H1 (cell line): Measurements from ENCODE around the gene ACP4. TPM values are rescaled to one million over a fixed set of nuclear protein-coding genes. Genes with fewer than 3 reads are reported as not detected.
A peak's percentile ranks its signal among the peaks of the same experiment; 100 is the strongest.

Source experiments
- CTCF ChIA-PET: fragments of 300-600 bp; sonication (Branson Sonifier 250); formaldehyde crosslinking; loops from one replicate; lab custom pipeline; 2021; ENCODE audit not compliant: partially characterized antibody; lab: Charles Lee
- POLR2A ChIA-PET: fragments of 300-600 bp; sonication (Branson Sonifier 250); formaldehyde crosslinking; loops from one replicate; lab custom pipeline; 2021; ENCODE audit warnings: inconsistent platforms; ENCODE audit not compliant: partially characterized antibody; lab: Charles Lee
- DNase-seq, 2 experiments: peaks; one replicate each; pipeline versions ENCODE4 v3.0.0 to v3.0.0-alpha.2; 2010 to 2022; ENCODE audit warnings: low spot score in 2 of 2, low read depth in 1 of 2, mixed read lengths in 1 of 2
- FAIRE-seq: peaks from 2 replicates; lab custom pipeline; 2011; peaks lifted over from hg19 to GRCh38; lab: Jason Lieb, UNC
- H2AFZ ChIP-seq: 2 replicates; pipeline ENCODE4 v1.8.1; 2012; ENCODE audit warnings: low read length, inconsistent platforms
- H2AK5ac ChIP-seq: 2 replicates; pipeline ENCODE4 v1.6.1; 2013; ENCODE audit warnings: low read depth, low read length
- H2BK120ac ChIP-seq: replicated peaks from 2 replicates; pipeline ENCODE3; 2013; ENCODE audit warnings: low read depth, low read length, inconsistent platforms
- H2BK12ac ChIP-seq: 2 replicates; pipeline ENCODE4 v1.6.1; 2013; ENCODE audit warnings: low read depth, low read length
- H2BK15ac ChIP-seq: 2 replicates; pipeline ENCODE4 v1.6.1; 2013; ENCODE audit warnings: low read length
- H2BK20ac ChIP-seq: 2 replicates; pipeline ENCODE4 v1.6.1; 2013; ENCODE audit warnings: low read length
- H2BK5ac ChIP-seq: 2 replicates; pipeline ENCODE4 v1.6.1; 2013; ENCODE audit warnings: low read depth, low read length
- H3K14ac ChIP-seq: 2 replicates; pipeline ENCODE4 v1.6.1; 2013; ENCODE audit warnings: inconsistent platforms; ENCODE audit not compliant: insufficient read length
- H3K18ac ChIP-seq: 2 replicates; pipeline ENCODE4 v1.6.1; 2013; ENCODE audit warnings: low read length; ENCODE audit errors: extremely low read depth
- H3K23ac ChIP-seq: 2 replicates; pipeline ENCODE4 v1.6.1; 2013; ENCODE audit warnings: inconsistent platforms; ENCODE audit not compliant: insufficient read length
- H3K23me2 ChIP-seq: 2 replicates; pipeline ENCODE4 v1.6.1; 2013; ENCODE audit warnings: low read depth, low read length
- H3K27ac ChIP-seq: 2 replicates; pipeline ENCODE4 v1.6.1; 2011; ENCODE audit warnings: low read depth, low read length, inconsistent platforms
- H3K27me3 ChIP-seq, 4 experiments: replicated peaks in 1 of 4; 1 replicate in 1 of 4; 2 replicates in 3 of 4; pipeline versions ENCODE4 v1.6.1 to v1.8.1; 2011 to 2013; ENCODE audit warnings: low read length in 3 of 4, mild to moderate bottlenecking in 3 of 4, inconsistent platforms in 2 of 4, mixed read lengths in 2 of 4, moderate library complexity in 1 of 4; ENCODE audit not compliant: control insufficient read depth in 3 of 4, insufficient read depth in 3 of 4; ENCODE audit errors: extremely low read depth in 1 of 4
- H3K36me3 ChIP-seq, 4 experiments: 2 replicates each; pipeline versions ENCODE4 v1.6.1 to v1.8.1; 2011 to 2013; ENCODE audit warnings: mild to moderate bottlenecking in 4 of 4, low read length in 3 of 4, moderate library complexity in 2 of 4, control low read depth in 1 of 4, inconsistent platforms in 1 of 4; ENCODE audit not compliant: insufficient read depth in 4 of 4, control insufficient read depth in 2 of 4
- H3K4ac ChIP-seq: replicated peaks from 2 replicates; pipeline ENCODE3; 2013; ENCODE audit warnings: low read length, low read depth, mixed read lengths, inconsistent platforms; ENCODE audit not compliant: insufficient read length
- H3K4me1 ChIP-seq, 4 experiments: replicated peaks in 1 of 4; 1 replicate in 1 of 4; 2 replicates in 3 of 4; pipeline versions ENCODE4 v1.6.1 to v1.8.1; 2011 to 2013; ENCODE audit warnings: low read length in 3 of 4, inconsistent platforms in 2 of 4, mixed read lengths in 1 of 4; ENCODE audit not compliant: insufficient read depth in 4 of 4, control insufficient read depth in 3 of 4
- H3K4me2 ChIP-seq, 2 experiments: 2 replicates each; pipeline versions ENCODE4 v1.6.1 to v1.8.1; 2011 to 2013; ENCODE audit warnings: low read depth in 2 of 2, low read length in 2 of 2, control low read depth in 1 of 2, inconsistent platforms in 1 of 2, mild to moderate bottlenecking in 1 of 2; ENCODE audit not compliant: insufficient read depth in 1 of 2
- H3K4me3 ChIP-seq, 4 experiments: fragments of 200-600, 300-600 bp in 1 of 4; sonication (generic), shearing (Covaris generic), sonication (Bioruptor Twin) in 1 of 4; 2 replicates each; pipeline versions ENCODE4 v1.5.1 to v1.8.1; 2011 to 2016; ENCODE audit warnings: low read length in 4 of 4, low read depth in 3 of 4, control low read depth in 2 of 4, inconsistent platforms in 2 of 4, mild to moderate bottlenecking in 2 of 4, mixed read lengths in 1 of 4, moderate library complexity in 1 of 4; ENCODE audit not compliant: insufficient read depth in 2 of 4; ENCODE audit errors: extremely low read depth in 1 of 4
- H3K56ac ChIP-seq: replicated peaks from 2 replicates; pipeline ENCODE3; 2013; ENCODE audit warnings: low read depth, mild to moderate bottlenecking, mixed read lengths, low read length, inconsistent platforms; ENCODE audit not compliant: insufficient read length
- H3K79me1 ChIP-seq: 2 replicates; pipeline ENCODE4 v1.6.1; 2013; ENCODE audit warnings: low read depth, low read length, control low read depth
- H3K79me2 ChIP-seq, 2 experiments: 2 replicates each; pipeline versions ENCODE4 v1.6.1 to v1.8.1; 2012 to 2013; ENCODE audit warnings: low read length in 2 of 2, mild to moderate bottlenecking in 2 of 2, inconsistent platforms in 1 of 2; ENCODE audit not compliant: insufficient read depth in 2 of 2, control insufficient read depth in 1 of 2
- H3K9ac ChIP-seq, 4 experiments: replicated peaks in 1 of 4; 1 replicate in 1 of 4; 2 replicates in 3 of 4; pipeline versions ENCODE4 v1.6.1 to v1.8.1; 2011 to 2013; ENCODE audit warnings: low read depth in 3 of 4, low read length in 3 of 4, control low read depth in 2 of 4, mild to moderate bottlenecking in 2 of 4, moderate library complexity in 2 of 4, inconsistent platforms in 1 of 4; ENCODE audit errors: extremely low read depth in 1 of 4
- H3K9me3 ChIP-seq, 2 experiments: 2 replicates each; pipeline versions ENCODE4 v1.6.1 to v1.8.1; 2012 to 2013; ENCODE audit warnings: mild to moderate bottlenecking in 2 of 2, moderate library complexity in 2 of 2, control low read depth in 1 of 2, inconsistent platforms in 1 of 2, low read depth in 1 of 2, low read length in 1 of 2, mixed read lengths in 1 of 2; ENCODE audit not compliant: insufficient read depth in 2 of 2
- H4K20me1 ChIP-seq, 2 experiments: replicated peaks in 1 of 2; 2 replicates each; pipeline versions ENCODE3 to v1.8.1; 2011 to 2013; ENCODE audit warnings: inconsistent platforms in 2 of 2, low read length in 2 of 2, mild to moderate bottlenecking in 1 of 2; ENCODE audit not compliant: insufficient read depth in 2 of 2, control insufficient read depth in 1 of 2
- H4K5ac ChIP-seq: 2 replicates; pipeline ENCODE4 v1.6.1; 2013; ENCODE audit warnings: low read length, low read depth, mixed read lengths, inconsistent platforms; ENCODE audit not compliant: insufficient read length
- H4K8ac ChIP-seq: 2 replicates; pipeline ENCODE4 v1.8.0; 2013; ENCODE audit warnings: mild to moderate bottlenecking, moderate library complexity, low read length, inconsistent platforms; ENCODE audit not compliant: insufficient read depth; ENCODE audit errors: extremely low read depth
- H4K91ac ChIP-seq: replicated peaks from 2 replicates; pipeline ENCODE3; 2013; ENCODE audit warnings: low read length, mixed read lengths, inconsistent platforms; ENCODE audit not compliant: insufficient read length
- BRCA1 ChIP-seq: IDR thresholded peaks from 2 replicates; pipeline ENCODE4 v1.6.1; 2012; ENCODE audit warnings: low read depth, low read length, improper control_type of control experiment
- CTBP2 ChIP-seq: IDR thresholded peaks from 2 replicates; pipeline ENCODE4 v1.7.0; 2011; ENCODE audit warnings: borderline replicate concordance, mild to moderate bottlenecking, moderate library complexity, mixed read lengths, low read length; ENCODE audit not compliant: insufficient read depth, insufficient read length
- EZH2 ChIP-seq: fragments of 200-600 bp; sonication (generic); IDR thresholded peaks from 2 replicates; pipeline ENCODE4 v1.7.1; 2012; ENCODE audit warnings: low read depth, mild to moderate bottlenecking, moderate library complexity, low read length, inconsistent platforms; ENCODE audit not compliant: severe bottlenecking
- RNF2 ChIP-seq: fragments of 200-900, 300-1000 bp; sonication (generic); IDR thresholded peaks from 2 replicates; pipeline ENCODE4 v1.7.1; 2016; ENCODE audit warnings: borderline replicate concordance, low read depth, mild to moderate bottlenecking, antibody characterized with exemption, low read length; ENCODE audit not compliant: poor library complexity, severe bottlenecking; ENCODE audit errors: missing control alignments
- TAF1 ChIP-seq: IDR thresholded peaks from 2 replicates; pipeline ENCODE4 v1.6.1; 2011; ENCODE audit warnings: mild to moderate bottlenecking, low read depth, low read length
- WGBS, 2 experiments: shearing (Covaris generic) in 1 of 2; methylation state at CpG; one replicate each; pipeline versions ENCODE4 v1.1.6 to v1.1.7; 2013 to 2015; ENCODE audit warnings: low lambda C conversion rate in 2 of 2, mixed read lengths in 2 of 2, inconsistent platforms in 1 of 2, low coverage in 1 of 2, missing lambda C conversion rate in 1 of 2; ENCODE audit not compliant: insufficient replicate concordance in 2 of 2, insufficient coverage in 1 of 2, insufficient read length in 1 of 2; ENCODE audit errors: extremely low coverage in 1 of 2, missing lambda C conversion rate in 1 of 2; 5-methylcytosine and 5-hydroxymethylcytosine counted together
- polyA plus RNA-seq, 7 experiments: library from polyadenylated mRNA; depleted of rRNA in 3 of 7; stranded (reverse) in 5 of 7; unstranded in 2 of 7; fragments of >200 nt in 5 of 7; fragments of 200-250 nt in 2 of 7; gene quantifications; 1 replicate in 5 of 7; 2 replicates in 1 of 7; 4 replicates in 1 of 7; pipeline versions ENCODE4 v1.2.1 to v1.2.3, GENCODE V29; 2011 to 2013; ENCODE audit warnings: missing spikeins in 2 of 7, mixed read lengths in 2 of 7
- total RNA-seq: library from RNA; stranded (reverse); fragmentation: NEBNext Ultra II Directional; extraction: Animal tissue kit (Norgen Biotek cat#: 25700); gene quantifications from 2 replicates; pipeline ENCODE4 v1.2.1, GENCODE V29; 2021
- TF ChIP-seq, protein P1 (sequence below): IDR thresholded peaks from 2 replicates; pipeline ENCODE4 v1.6.1; 2012; ENCODE audit warnings: inconsistent platforms
- TF ChIP-seq, protein P2 (sequence below): IDR thresholded peaks from 2 replicates; pipeline ENCODE4 v1.6.1; 2012; ENCODE audit warnings: inconsistent platforms
- TF ChIP-seq, protein P3 (sequence below), 3 experiments: IDR thresholded peaks; 1 replicate in 2 of 3; 2 replicates in 1 of 3; pipeline versions ENCODE4 v1.5.1 to v1.6.1; 2011; ENCODE audit warnings: low read length in 3 of 3, mild to moderate bottlenecking in 3 of 3, inconsistent platforms in 2 of 3, low read depth in 1 of 3, moderate library complexity in 1 of 3; ENCODE audit not compliant: insufficient read depth in 1 of 3; ENCODE audit errors: control extremely low read depth in 1 of 3

Gene ACP4
- total and polyA plus RNA-seq, 2 of the 8 experiments (the other 6 are each of a cell fraction or from before 2014, with no cell fraction given) = not detected

- Histone ChIP-seq H3K4me1 (peaks cover 5 to 26% (median 20%) of the 10 kb centered on the region in 4 experiments), H4K20me1 (peaks cover 0 to 2% of the 10 kb centered on the region in 2 experiments), H2BK12ac (0 out of 2 replicates have a peak overlapping the region, but pooled peaks have one; percentile 43), H4K91ac (peak overlapping the region; percentile 16), H3K79me1 (no peaks in the 10 kb centered on the region), H3K4me2 (peak overlapping the region; percentile 76 to 94), H3K4me3 (peak overlapping the region; percentile 22 to 52 (median 29); a peak in 5 of 8 replicates), H3K79me2 (no peaks in the 10 kb centered on the region), H3K56ac (no peak overlapping the region), H3K14ac (no peak overlapping the region), H3K4ac (no peak overlapping the region), H3K27me3 (peaks cover 9 to 37% (median 32%) of the 10 kb centered on the region in 4 experiments), H3K27ac (no peak overlapping the region), H2BK5ac (no peak overlapping the region), H4K8ac (no peak overlapping the region), H2AFZ (no peak overlapping the region), H4K5ac (no peak overlapping the region), H3K36me3 (no peaks in the 10 kb centered on the region), H3K23ac (no peak overlapping the region), H2BK15ac (peak overlapping the region; percentile 93; the same call in 1 of the 2 replicates), H3K9me3 (no peaks in the 10 kb centered on the region), H2BK20ac (0 out of 2 replicates have a peak overlapping the region, but pooled peaks have one; percentile 48), H2AK5ac (no peak overlapping the region), H3K23me2 (peaks cover 17% of the 10 kb centered on the region), H3K18ac (no peak overlapping the region), H2BK120ac (no peak overlapping the region), H3K9ac (no peak overlapping the region)
- FAIRE-seq (no peak), DNase-seq (peak in 1 of 2 experiments; percentile 61)
- 22% methylated on average over 13 of the region's 15 CpGs; no CpG with 5 or more reads in 1 of the 2 experiments for WGBS, 2 experiments
- CTCF ChIA-PET = interaction anchor here (0.6 to 2.1 kb wide), 4 partner anchors 10 to 105 kb away, joined by 3 to 6 read pairs (median 4); no protein-coding TSS in a partner anchor
- POLR2A ChIA-PET = interaction anchor here (0.6 to 14.4 kb wide), 5 partner anchors 9 to 95 kb away, joined by 3 to 275 read pairs (median 4); partner anchors contain the start of gene KLK2
- no peak for TF ChIP-seq CTBP2
- peak; percentile 33 for TF ChIP-seq RNF2
- TF ChIP-seq, protein P1, sequence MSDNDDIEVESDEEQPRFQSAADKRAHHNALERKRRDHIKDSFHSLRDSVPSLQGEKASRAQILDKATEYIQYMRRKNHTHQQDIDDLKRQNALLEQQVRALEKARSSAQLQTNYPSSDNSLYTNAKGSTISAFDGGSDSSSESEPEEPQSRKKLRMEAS = peak; percentile 78
- TF ChIP-seq TAF1 = no peak
- TF ChIP-seq, protein P2, sequence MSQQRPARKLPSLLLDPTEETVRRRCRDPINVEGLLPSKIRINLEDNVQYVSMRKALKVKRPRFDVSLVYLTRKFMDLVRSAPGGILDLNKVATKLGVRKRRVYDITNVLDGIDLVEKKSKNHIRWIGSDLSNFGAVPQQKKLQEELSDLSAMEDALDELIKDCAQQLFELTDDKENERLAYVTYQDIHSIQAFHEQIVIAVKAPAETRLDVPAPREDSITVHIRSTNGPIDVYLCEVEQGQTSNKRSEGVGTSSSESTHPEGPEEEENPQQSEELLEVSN = peak; percentile 80
- no peak for TF ChIP-seq BRCA1
- peak; percentile 23 for TF ChIP-seq EZH2
- TF ChIP-seq, protein P3, sequence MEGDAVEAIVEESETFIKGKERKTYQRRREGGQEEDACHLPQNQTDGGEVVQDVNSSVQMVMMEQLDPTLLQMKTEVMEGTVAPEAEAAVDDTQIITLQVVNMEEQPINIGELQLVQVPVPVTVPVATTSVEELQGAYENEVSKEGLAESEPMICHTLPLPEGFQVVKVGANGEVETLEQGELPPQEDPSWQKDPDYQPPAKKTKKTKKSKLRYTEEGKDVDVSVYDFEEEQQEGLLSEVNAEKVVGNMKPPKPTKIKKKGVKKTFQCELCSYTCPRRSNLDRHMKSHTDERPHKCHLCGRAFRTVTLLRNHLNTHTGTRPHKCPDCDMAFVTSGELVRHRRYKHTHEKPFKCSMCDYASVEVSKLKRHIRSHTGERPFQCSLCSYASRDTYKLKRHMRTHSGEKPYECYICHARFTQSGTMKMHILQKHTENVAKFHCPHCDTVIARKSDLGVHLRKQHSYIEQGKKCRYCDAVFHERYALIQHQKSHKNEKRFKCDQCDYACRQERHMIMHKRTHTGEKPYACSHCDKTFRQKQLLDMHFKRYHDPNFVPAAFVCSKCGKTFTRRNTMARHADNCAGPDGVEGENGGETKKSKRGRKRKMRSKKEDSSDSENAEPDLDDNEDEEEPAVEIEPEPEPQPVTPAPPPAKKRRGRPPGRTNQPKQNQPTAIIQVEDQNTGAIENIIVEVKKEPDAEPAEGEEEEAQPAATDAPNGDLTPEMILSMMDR (IDR thresholded peaks at IDR 0.05; ENCODE audit: control extremely low read depth in 1 of 3, insufficient read depth in 1 of 3, low read depth in 1 of 3, low read length in 3 of 3) = no peak
Measured at GRCh38 chr19:50820086-50820485, 29.9 kb downstream of the ACP4 start.
